SK-N-SH (cell line): ENCODE results near the gene CDH4. TPM values are rescaled to one million over a fixed set of nuclear protein-coding genes. Genes with fewer than 3 reads are reported as not detected.

Source experiments
- CTCF ChIA-PET: fragments of 300-600, 350-600 bp; formaldehyde crosslinking; extraction: SDS; loops from one replicate; lab custom pipeline; 2021; lab: Yijun Ruan, JAX
- POLR2A ChIA-PET: fragments of 350-600 bp; sonication (Branson Sonifier 250); formaldehyde crosslinking; extraction: SDS; loops from one replicate; lab custom pipeline; 2020; ENCODE audit warnings: antibody characterized with exemption, inconsistent platforms; lab: Yijun Ruan, JAX
- DNase-seq: peaks from one replicate; pipeline ENCODE4 v3.0.0; 2012
- H2AFZ ChIP-seq: fragments of 200-600 bp; sonication (generic); 2 replicates; pipeline ENCODE4 v1.8.1; 2016; ENCODE audit warnings: antibody characterized with exemption, mild to moderate bottlenecking, low read depth
- H3F3A ChIP-seq: fragments of 200-600 bp; sonication (generic); replicated peaks from 2 replicates; pipeline ENCODE3; 2016; ENCODE audit warnings: antibody characterized with exemption, mild to moderate bottlenecking; ENCODE audit not compliant: insufficient read depth
- H3K27ac ChIP-seq, 2 experiments: fragments of 200-500 bp in 1 of 2; fragments of 200-600 bp in 1 of 2; sonication (Bioruptor generic) in 1 of 2; sonication (generic), shearing (Covaris generic) in 1 of 2; 2 replicates each; pipeline versions ENCODE4 v1.5.1 to v1.6.1; 2014 to 2016; ENCODE audit warnings: low read depth in 2 of 2, inconsistent platforms in 1 of 2, low read length in 1 of 2, mild to moderate bottlenecking in 1 of 2, mixed read lengths in 1 of 2
- H3K27me3 ChIP-seq: fragments of 200-600 bp; sonication (generic), shearing (Covaris generic); 2 replicates; pipeline ENCODE4 v1.6.1; 2016; ENCODE audit warnings: mixed run types; ENCODE audit not compliant: insufficient read depth
- H3K36me3 ChIP-seq, 2 experiments: fragments of 200-500 bp in 1 of 2; fragments of 200-600 bp in 1 of 2; sonication (Bioruptor generic) in 1 of 2; sonication (generic) in 1 of 2; replicated peaks in 1 of 2; 2 replicates each; pipeline versions ENCODE3 to v1.5.1; 2014 to 2016; ENCODE audit warnings: low read length in 1 of 2, mild to moderate bottlenecking in 1 of 2; ENCODE audit not compliant: insufficient read depth in 2 of 2, control insufficient read depth in 1 of 2
- H3K4me1 ChIP-seq, 2 experiments: fragments of 200-500 bp in 1 of 2; fragments of 200-600 bp in 1 of 2; sonication (Bioruptor generic) in 1 of 2; sonication (generic), shearing (Covaris generic) in 1 of 2; 2 replicates each; pipeline versions ENCODE4 v1.5.1 to v1.6.1; 2014 to 2016; ENCODE audit warnings: low read depth in 1 of 2, low read length in 1 of 2, mixed run types in 1 of 2; ENCODE audit not compliant: insufficient read depth in 2 of 2, control insufficient read depth in 1 of 2
- H3K4me2 ChIP-seq: fragments of 200-600 bp; sonication (generic), shearing (Covaris generic); 2 replicates; pipeline ENCODE4 v1.6.1; 2017; ENCODE audit warnings: mixed run types
- H3K4me3 ChIP-seq, 2 experiments: fragments of 200-500 bp in 1 of 2; fragments of 200-600 bp in 1 of 2; sonication (Bioruptor generic) in 1 of 2; sonication (generic), shearing (Covaris generic) in 1 of 2; 2 replicates each; pipeline versions ENCODE4 v1.5.1 to v1.8.1; 2014 to 2016; ENCODE audit warnings: low read depth in 2 of 2, inconsistent platforms in 1 of 2, low read length in 1 of 2, mild to moderate bottlenecking in 1 of 2, mixed read lengths in 1 of 2, moderate library complexity in 1 of 2
- H3K79me2 ChIP-seq: fragments of 200-600 bp; sonication (generic); 2 replicates; pipeline ENCODE4 v1.8.1; 2017; ENCODE audit warnings: mild to moderate bottlenecking; ENCODE audit not compliant: insufficient read depth
- H3K9ac ChIP-seq: fragments of 200-600 bp; sonication (generic); 2 replicates; pipeline ENCODE4 v1.6.1; 2017; ENCODE audit warnings: mixed run types
- H3K9me2 ChIP-seq: fragments of 200-600 bp; sonication (generic); 2 replicates; pipeline ENCODE4 v1.6.1; 2017; ENCODE audit warnings: mixed run types
- H3K9me3 ChIP-seq: fragments of 200-600 bp; sonication (generic); 2 replicates; pipeline ENCODE4 v1.6.1; 2017; ENCODE audit warnings: mixed run types, mild to moderate bottlenecking, moderate library complexity
- H4K20me1 ChIP-seq: fragments of 200-600 bp; sonication (generic); 2 replicates; pipeline ENCODE4 v1.6.1; 2017; ENCODE audit warnings: mild to moderate bottlenecking, mixed run types; ENCODE audit not compliant: insufficient read depth
- CHD2 ChIP-seq: fragments of 150-350 bp; IDR thresholded peaks from 2 replicates; pipeline ENCODE4 v1.6.1; 2018; ENCODE audit warnings: low read length; ENCODE audit not compliant: partially characterized antibody
- EP300 ChIP-seq, 2 experiments: IDR thresholded peaks; 2 replicates each; pipeline versions ENCODE4 v1.4.0 to v1.6.1; 2012; ENCODE audit warnings: borderline replicate concordance in 1 of 2, low read depth in 1 of 2, low read length in 1 of 2
- FOSL2 ChIP-seq: IDR thresholded peaks from 2 replicates; pipeline ENCODE4 v1.4.0; 2012; ENCODE audit warnings: low read depth, mild to moderate bottlenecking, moderate library complexity, borderline replicate concordance
- FOXJ3 ChIP-seq: sonication (generic); formaldehyde crosslinking; IDR thresholded peaks from 2 replicates; pipeline ENCODE4 v1.5.1; 2020; ENCODE audit warnings: mild to moderate bottlenecking, missing genetic modification reagents
- GABPA ChIP-seq: IDR thresholded peaks from 2 replicates; pipeline ENCODE4 v1.4.0; 2012; ENCODE audit warnings: low read depth, mild to moderate bottlenecking
- JUND ChIP-seq: IDR thresholded peaks from 2 replicates; pipeline ENCODE4 v1.4.0; 2012
- MXI1 ChIP-seq: IDR thresholded peaks from 2 replicates; pipeline ENCODE4 v1.6.1; 2012; ENCODE audit warnings: mild to moderate bottlenecking, low read depth, low read length, improper control_type of control experiment
- NFIC ChIP-seq: IDR thresholded peaks from 2 replicates; pipeline ENCODE4 v1.4.0; 2012; ENCODE audit warnings: borderline replicate concordance
- NRF1 ChIP-seq: IDR thresholded peaks from 2 replicates; pipeline ENCODE4 v1.6.1; 2012; ENCODE audit warnings: low read depth, mild to moderate bottlenecking, low read length
- POLR2AphosphoS5 ChIP-seq: IDR thresholded peaks from 2 replicates; pipeline ENCODE4 v1.6.1; 2012; ENCODE audit warnings: low read depth, low read length
- RAD21 ChIP-seq: IDR thresholded peaks from 2 replicates; pipeline ENCODE4 v1.6.1; 2012; ENCODE audit warnings: mild to moderate bottlenecking, low read length
- RFX5 ChIP-seq: IDR thresholded peaks from 2 replicates; pipeline ENCODE4 v1.6.1; 2012; ENCODE audit warnings: mild to moderate bottlenecking, improper control_type of control experiment, low read length
- RXRA ChIP-seq: IDR thresholded peaks from 2 replicates; pipeline ENCODE4 v1.4.0; 2012; ENCODE audit warnings: low read depth, mild to moderate bottlenecking, borderline replicate concordance
- SMC3 ChIP-seq: IDR thresholded peaks from 2 replicates; pipeline ENCODE4 v1.6.1; 2012; ENCODE audit warnings: low read depth, low read length, improper control_type of control experiment
- TAF1 ChIP-seq: IDR thresholded peaks from 2 replicates; pipeline ENCODE4 v1.6.1; 2012; ENCODE audit warnings: low read depth, mild to moderate bottlenecking, low read length, moderate library complexity, borderline replicate concordance
- TCF12 ChIP-seq: IDR thresholded peaks from 2 replicates; pipeline ENCODE4 v1.4.0; 2012
- WGBS: methylation state at CpG from one replicate; pipeline ENCODE4 v1.1.6; 2017; ENCODE audit warnings: low lambda C conversion rate; 5-methylcytosine and 5-hydroxymethylcytosine counted together
- polyA plus RNA-seq, 3 experiments: library from polyadenylated mRNA; depleted of rRNA; stranded (reverse); fragments of >200 nt; gene quantifications; 2 replicates each; pipeline ENCODE4 v1.2.3, GENCODE V29; 2012
- TF ChIP-seq, protein P1 (sequence below): IDR thresholded peaks from 2 replicates; pipeline ENCODE4 v1.4.0; 2012; ENCODE audit warnings: low read depth, borderline replicate concordance
- TF ChIP-seq, protein P2 (sequence below): IDR thresholded peaks from 2 replicates; pipeline ENCODE4 v1.4.0; 2012; ENCODE audit warnings: low read depth, borderline replicate concordance
- TF ChIP-seq, protein P3 (sequence below): IDR thresholded peaks from 2 replicates; pipeline ENCODE4 v1.4.0; 2012; ENCODE audit warnings: low read depth

The CDH4 gene
- polyA plus RNA-seq, 1 of the 3 experiments (the other 2 are of a cell fraction): not detected

DNA sequence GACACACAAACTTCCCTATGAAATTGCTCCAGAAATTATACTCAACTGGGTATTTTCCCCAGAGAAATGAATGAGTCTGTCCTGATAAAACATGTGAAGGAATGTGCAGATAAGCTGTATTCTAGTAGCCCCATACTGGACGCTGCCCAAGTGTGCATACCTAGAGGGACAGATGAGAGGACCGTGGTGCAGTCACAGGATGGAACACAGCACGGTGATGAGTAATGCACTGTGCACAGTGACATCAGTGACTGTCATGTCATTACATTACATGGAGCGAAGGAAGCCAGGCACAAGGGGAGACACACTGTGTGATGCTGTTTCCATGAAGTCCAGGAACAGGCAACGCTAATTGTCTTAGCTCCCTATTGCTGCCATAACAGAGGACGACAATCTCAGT is 155.5 kb downstream of the CDH4 start (continued):
- TF ChIP-seq, protein P1, sequence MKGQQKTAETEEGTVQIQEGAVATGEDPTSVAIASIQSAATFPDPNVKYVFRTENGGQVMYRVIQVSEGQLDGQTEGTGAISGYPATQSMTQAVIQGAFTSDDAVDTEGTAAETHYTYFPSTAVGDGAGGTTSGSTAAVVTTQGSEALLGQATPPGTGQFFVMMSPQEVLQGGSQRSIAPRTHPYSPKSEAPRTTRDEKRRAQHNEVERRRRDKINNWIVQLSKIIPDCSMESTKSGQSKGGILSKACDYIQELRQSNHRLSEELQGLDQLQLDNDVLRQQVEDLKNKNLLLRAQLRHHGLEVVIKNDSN: no peak
- TF ChIP-seq FOSL2: no peak
- TF ChIP-seq, all 33 proteins: peak for 0

DNA sequence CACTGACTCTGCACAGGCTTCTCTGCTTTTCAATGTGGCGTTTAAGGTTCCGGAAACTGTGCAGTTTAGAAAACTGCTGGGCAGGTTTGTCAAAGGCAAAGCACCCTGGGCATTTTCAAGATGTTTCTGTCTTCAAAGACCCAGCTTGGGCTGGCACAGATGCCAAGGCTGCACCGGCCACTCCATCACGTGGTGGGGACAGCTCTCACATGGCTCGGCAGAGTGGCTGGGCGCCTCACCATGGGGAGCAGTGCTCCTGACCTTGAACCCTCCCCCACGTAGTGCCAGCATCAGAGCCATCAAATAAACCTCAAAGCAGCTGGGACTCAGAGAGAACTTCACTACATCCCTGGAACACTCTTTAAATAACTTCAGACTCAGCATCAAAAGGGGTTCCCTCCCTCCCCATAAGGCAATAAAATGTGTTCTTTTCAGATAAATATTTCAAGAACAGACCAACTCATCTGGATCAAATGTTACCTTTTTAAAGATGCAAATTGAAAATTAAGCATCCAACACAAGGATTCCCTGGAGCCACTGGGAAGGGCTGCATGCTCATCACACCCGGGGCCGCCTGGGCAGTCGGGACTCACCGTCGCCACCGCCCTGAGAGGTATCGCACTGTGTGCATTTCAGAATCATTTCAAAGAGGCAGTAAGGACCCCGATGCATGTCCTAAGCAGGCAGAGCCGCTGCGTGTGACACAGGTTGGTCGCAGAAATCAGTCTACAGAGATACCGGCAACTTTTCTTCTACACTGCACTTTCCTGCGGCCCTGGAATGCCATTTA is 157.1 kb downstream of the CDH4 start:
- H2AFZ ChIP-seq: no peak overlapping the region
- H3K36me3 ChIP-seq: no peaks in the 10 kb centered on the region
- H3K9ac ChIP-seq: no peak overlapping the region
- H3K27me3 ChIP-seq: no peaks in the 10 kb centered on the region
- H4K20me1 ChIP-seq: no peaks in the 10 kb centered on the region
- H3K4me1 ChIP-seq: no peaks in the 10 kb centered on the region
- 68% methylated on average over 17 of the region's 20 CpGs for WGBS
- TF ChIP-seq TAF1: no peak
- TF ChIP-seq RXRA: no peak
- TF ChIP-seq, protein P2, sequence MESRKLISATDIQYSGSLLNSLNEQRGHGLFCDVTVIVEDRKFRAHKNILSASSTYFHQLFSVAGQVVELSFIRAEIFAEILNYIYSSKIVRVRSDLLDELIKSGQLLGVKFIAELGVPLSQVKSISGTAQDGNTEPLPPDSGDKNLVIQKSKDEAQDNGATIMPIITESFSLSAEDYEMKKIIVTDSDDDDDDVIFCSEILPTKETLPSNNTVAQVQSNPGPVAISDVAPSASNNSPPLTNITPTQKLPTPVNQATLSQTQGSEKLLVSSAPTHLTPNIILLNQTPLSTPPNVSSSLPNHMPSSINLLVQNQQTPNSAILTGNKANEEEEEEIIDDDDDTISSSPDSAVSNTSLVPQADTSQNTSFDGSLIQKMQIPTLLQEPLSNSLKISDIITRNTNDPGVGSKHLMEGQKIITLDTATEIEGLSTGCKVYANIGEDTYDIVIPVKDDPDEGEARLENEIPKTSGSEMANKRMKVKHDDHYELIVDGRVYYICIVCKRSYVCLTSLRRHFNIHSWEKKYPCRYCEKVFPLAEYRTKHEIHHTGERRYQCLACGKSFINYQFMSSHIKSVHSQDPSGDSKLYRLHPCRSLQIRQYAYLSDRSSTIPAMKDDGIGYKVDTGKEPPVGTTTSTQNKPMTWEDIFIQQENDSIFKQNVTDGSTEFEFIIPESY: no peak
- TF ChIP-seq MXI1: no peak
- no peak for TF ChIP-seq NFIC
- no peak for TF ChIP-seq FOXJ3 (CRISPR knock-in tag)
- no peak for TF ChIP-seq RFX5
- no peaks in the 10 kb centered on the region for H3K9me2 ChIP-seq
- H3K9me3 ChIP-seq: no peaks in the 10 kb centered on the region
- H3K27ac ChIP-seq: no peak overlapping the region
- no peak for DNase-seq
- no peak overlapping the region for H3K4me3 ChIP-seq
- no peaks in the 10 kb centered on the region for H3F3A ChIP-seq
- ChIA-PET POLR2A (no interaction called here), CTCF (no interaction called here)
- H3K79me2 ChIP-seq: no peaks in the 10 kb centered on the region
- H3K4me2 ChIP-seq: no peak overlapping the region

DNA sequence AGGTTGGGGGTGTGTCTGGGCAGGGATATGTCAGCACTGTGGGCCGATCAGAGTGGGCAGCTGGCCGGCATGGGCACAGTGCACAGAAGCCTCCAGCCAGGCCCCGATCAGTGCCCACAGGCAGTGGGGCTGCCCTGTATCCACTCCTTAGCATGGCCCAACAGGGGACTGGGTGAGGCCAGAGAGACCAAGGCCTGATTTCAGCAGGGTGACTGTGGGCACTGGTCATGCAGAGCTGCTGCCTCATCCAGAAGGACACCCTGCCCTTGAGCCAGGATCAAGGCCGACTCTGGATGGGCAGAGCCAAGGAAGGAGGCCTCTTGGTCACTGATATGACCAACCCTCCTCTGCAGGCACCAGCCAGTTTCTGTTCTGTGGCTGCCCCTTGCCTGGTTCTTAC is 159.7 kb downstream of the CDH4 start:
- H3K9ac ChIP-seq: no peak overlapping the region
- H3K9me2 ChIP-seq: no peaks in the 10 kb centered on the region
- H3K36me3 ChIP-seq: no peaks in the 10 kb centered on the region
- POLR2A ChIA-PET: no interaction called here
- no peaks in the 10 kb centered on the region for H3F3A ChIP-seq
- no peaks in the 10 kb centered on the region; a peak in 1 of 4 replicates for H3K4me1 ChIP-seq
- CTCF ChIA-PET: no interaction called here
- no peaks in the 10 kb centered on the region for H4K20me1 ChIP-seq
- H3K4me3 ChIP-seq: no peak overlapping the region
- WGBS: 43% methylated on average over 3 of the region's 4 CpGs
- H3K27ac ChIP-seq: no peak overlapping the region
- no peak overlapping the region for H3K4me2 ChIP-seq
- no peak for TF ChIP-seq CHD2
- TF ChIP-seq GABPA: no peak
- no peak for TF ChIP-seq TAF1
- no peak for TF ChIP-seq RAD21
- TF ChIP-seq NRF1: no peak
- TF ChIP-seq POLR2AphosphoS5: no peak
- TF ChIP-seq NFIC: no peak
- no peak for TF ChIP-seq EP300 (IDR thresholded peaks at IDR 0.05; ENCODE audit: borderline replicate concordance in 1 of 2, low read depth in 1 of 2, low read length in 1 of 2)
- no peak for TF ChIP-seq SMC3
- no peak for TF ChIP-seq TCF12
- TF ChIP-seq, protein P1: no peak
- no peak for TF ChIP-seq FOSL2
- no peak for TF ChIP-seq RFX5
- no peak for TF ChIP-seq FOXJ3 (CRISPR knock-in tag)
- TF ChIP-seq, protein P2: no peak
- TF ChIP-seq, protein P3, sequence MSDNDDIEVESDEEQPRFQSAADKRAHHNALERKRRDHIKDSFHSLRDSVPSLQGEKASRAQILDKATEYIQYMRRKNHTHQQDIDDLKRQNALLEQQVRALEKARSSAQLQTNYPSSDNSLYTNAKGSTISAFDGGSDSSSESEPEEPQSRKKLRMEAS: no peak
- TF ChIP-seq JUND: no peak
- DNase-seq: no peak
- H3K79me2 ChIP-seq: no peaks in the 10 kb centered on the region
- no peaks in the 10 kb centered on the region for H3K9me3 ChIP-seq
- no peak overlapping the region for H2AFZ ChIP-seq
- no peaks in the 10 kb centered on the region for H3K27me3 ChIP-seq
